CD4-positive, alpha-beta memory T cell (primary cell): Measurements from ENCODE around the gene MRPL54. TPM values are rescaled to one million over a fixed set of nuclear protein-coding genes. Genes with fewer than 3 reads are reported as not detected.

Source experiments
- CTCF ChIA-PET: fragments of 350-600 bp; sonication (Branson Sonifier 250); formaldehyde crosslinking; loops from one replicate; lab custom pipeline; 2021; ENCODE audit warnings: inconsistent platforms; ENCODE audit not compliant: partially characterized antibody; lab: Charles Lee
- POLR2A ChIA-PET: fragments of 350-600 bp; sonication (Branson Sonifier 250); formaldehyde crosslinking; loops from one replicate; lab custom pipeline; 2021; ENCODE audit not compliant: partially characterized antibody; lab: Charles Lee
- DNase-seq, 5 donors: peaks; one replicate each; pipeline versions ENCODE4 v3.0.0 to v3.0.0-alpha.2; 2020 to 2022; ENCODE audit warnings: mixed read lengths in 1 of 5
- H3K27ac ChIP-seq: one replicate; pipeline ENCODE4 v1.7.0; 2013; ENCODE audit warnings: low read depth, low read length
- H3K27me3 ChIP-seq: 2 replicates; pipeline ENCODE4 v1.7.0; 2013; ENCODE audit warnings: mild to moderate bottlenecking, low read length, moderate library complexity; ENCODE audit not compliant: insufficient read depth
- H3K36me3 ChIP-seq: 2 replicates; pipeline ENCODE4 v1.7.0; 2013; ENCODE audit warnings: mild to moderate bottlenecking, low read length, moderate library complexity; ENCODE audit not compliant: insufficient read depth
- H3K4me1 ChIP-seq: 2 replicates; pipeline ENCODE4 v1.7.0; 2013; ENCODE audit warnings: mild to moderate bottlenecking, low read length, moderate library complexity; ENCODE audit not compliant: insufficient read depth
- H3K4me3 ChIP-seq, 2 donors: one replicate each; pipeline ENCODE4 v1.7.0; 2013; ENCODE audit warnings: low read length in 2 of 2, mild to moderate bottlenecking in 1 of 2
- H3K9me3 ChIP-seq, 2 donors: one replicate each; pipeline ENCODE4 v1.7.0; 2013; ENCODE audit warnings: low read length in 2 of 2, control low read depth in 1 of 2; ENCODE audit not compliant: control insufficient read depth in 1 of 2
- H3K27ac Mint-ChIP-seq, 7 donors: one replicate each; pipeline ENCODE4 v1.8.0; 2020 to 2021; ENCODE audit warnings: mixed read lengths in 7 of 7, mild to moderate bottlenecking in 6 of 7, inconsistent platforms in 3 of 7, moderate library complexity in 3 of 7
- H3K27me3 Mint-ChIP-seq, 2 donors: one replicate each; pipeline ENCODE4 v1.8.0; 2020 to 2021; ENCODE audit warnings: mixed read lengths in 2 of 2
- H3K36me3 Mint-ChIP-seq, 2 donors: one replicate each; pipeline ENCODE4 v1.8.0; 2020 to 2021; ENCODE audit warnings: mixed read lengths in 2 of 2, inconsistent platforms in 1 of 2, mild to moderate bottlenecking in 1 of 2
- H3K4me1 Mint-ChIP-seq, 4 donors: one replicate each; pipeline ENCODE4 v1.8.0; 2020 to 2021; ENCODE audit warnings: mixed read lengths in 4 of 4, mild to moderate bottlenecking in 1 of 4
- H3K4me3 Mint-ChIP-seq, 8 donors: one replicate each; pipeline ENCODE4 v1.8.0; 2020 to 2021; ENCODE audit warnings: mixed read lengths in 8 of 8, mild to moderate bottlenecking in 7 of 8, moderate library complexity in 6 of 8, inconsistent platforms in 3 of 8
- H3K9me3 Mint-ChIP-seq, 8 donors: one replicate each; pipeline ENCODE4 v1.8.0; 2020 to 2021; ENCODE audit warnings: mixed read lengths in 8 of 8, mild to moderate bottlenecking in 5 of 8, inconsistent platforms in 3 of 8, moderate library complexity in 1 of 8
- intact Hi-C: fragments of 100-400 bp; cut with micrococcal nuclease; formaldehyde crosslinking; loops from one replicate; pipeline ENCODE4 v1.15.1; 2023
- polyA plus RNA-seq, 2 donors: library from polyadenylated mRNA; unstranded; fragments of 300-500 nt; fragmentation: Illumina TruSeq; gene quantifications; one replicate each; pipeline ENCODE4 v1.2.3, GENCODE V29; 2021
- total RNA-seq, 2 experiments: library from RNA; stranded (reverse); gene quantifications; one replicate each; pipeline ENCODE4 v1.2.3, GENCODE V29; 2021

Gene MRPL54
- total and polyA plus RNA-seq, 4 experiments from 2014 or later = 36.7 to 107 (median 70.2) TPM

DNA sequence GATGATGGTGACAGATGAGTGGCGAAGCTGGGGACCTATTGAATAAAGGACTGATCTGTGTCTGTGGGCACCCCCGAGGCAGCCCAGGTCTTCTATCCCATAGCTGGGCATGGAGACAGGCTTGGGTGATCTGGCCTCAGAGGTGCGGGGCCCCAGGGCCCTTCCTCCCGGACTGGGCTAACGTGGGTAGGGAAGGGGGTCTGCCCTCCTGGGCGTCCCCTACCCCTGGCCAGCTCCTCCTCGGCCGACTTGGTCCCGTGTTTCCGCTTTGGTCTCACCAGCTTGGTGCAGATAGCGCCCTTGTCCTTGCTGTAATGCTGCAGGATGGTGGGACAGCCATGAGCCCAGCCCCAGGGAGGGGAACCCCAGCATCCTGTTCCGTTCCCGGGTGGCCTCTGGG, 20.4 kb downstream of the MRPL54 start:
- H3K36me3 ChIP-seq = no peaks in the 10 kb centered on the region
- H3K4me3 ChIP-seq = no peak overlapping the region
- H3K27me3 ChIP-seq = no peaks in the 10 kb centered on the region
- ChIA-PET POLR2A (no interaction called here), CTCF (interaction anchor here (1.4 to 1.9 kb wide), 2 partner anchors 20 to 39 kb away, joined by 5 read pairs; partner anchors contain the start of gene MRPL54)
- no peak overlapping the region for H3K27ac ChIP-seq
- H3K9me3 Mint-ChIP-seq = peaks cover 2 to 27% (median 19%) of the 10 kb centered on the region in 8 donors
- H3K27ac Mint-ChIP-seq = peak overlapping the region in 1 of 7 donors; percentile 68
- intact Hi-C loops = no loop called here
- H3K4me3 Mint-ChIP-seq = no peak overlapping the region
- peaks cover 14 to 20% of the 10 kb centered on the region in 2 donors for H3K36me3 Mint-ChIP-seq
- peaks cover 6% of the 10 kb centered on the region for H3K4me1 ChIP-seq
- peaks cover 0 to 17% of the 10 kb centered on the region in 2 donors for H3K9me3 ChIP-seq
- peaks cover 3 to 15% (median 12%) of the 10 kb centered on the region in 4 donors for H3K4me1 Mint-ChIP-seq
- H3K27me3 Mint-ChIP-seq = no peaks in the 10 kb centered on the region
- no peak for DNase-seq

DNA sequence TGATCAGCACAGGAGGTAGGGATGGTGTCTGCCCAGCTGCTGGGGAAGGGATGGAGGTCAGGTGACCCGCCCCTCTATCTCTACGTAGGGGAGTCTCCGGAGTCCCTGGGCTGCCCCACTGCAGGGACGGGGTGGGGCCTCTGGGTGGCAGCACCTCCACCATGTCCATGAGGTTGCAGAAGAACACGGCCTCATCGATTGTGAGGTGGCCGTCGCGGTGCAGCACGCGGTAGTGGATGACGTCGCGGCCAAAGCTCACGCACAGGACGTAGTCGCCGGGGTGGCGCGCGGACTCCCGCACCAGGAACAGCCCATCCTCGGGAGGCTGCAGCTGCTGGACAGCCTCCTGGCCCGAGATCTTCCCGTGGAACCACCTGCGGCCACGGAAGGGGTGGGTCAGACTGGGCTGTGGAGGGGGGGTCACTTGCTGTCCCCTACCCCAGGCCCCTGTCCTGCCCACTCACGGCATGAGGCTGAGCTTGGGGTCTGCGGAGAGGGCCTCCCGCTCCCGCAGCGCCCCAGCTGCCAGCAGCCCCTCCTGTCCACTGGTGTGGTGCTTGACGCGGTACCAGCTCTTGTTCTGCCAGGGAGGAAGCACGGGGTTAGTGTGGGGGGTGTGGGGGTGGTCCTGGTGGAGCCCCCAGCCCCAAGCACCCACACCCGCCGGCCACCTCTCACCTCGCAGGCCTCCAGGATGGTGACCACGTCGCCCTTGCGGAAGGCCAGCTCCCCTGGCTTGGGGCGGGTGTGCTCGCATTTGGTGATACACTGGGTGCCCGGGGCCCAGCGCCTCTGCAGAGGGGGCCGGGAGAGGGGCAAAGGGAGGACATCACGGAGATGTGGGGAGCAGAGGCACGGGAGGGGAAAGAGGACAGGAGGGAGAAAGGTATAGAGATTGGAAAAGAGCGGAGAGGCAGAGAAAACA, 21.4 kb downstream of the MRPL54 start:
- H3K4me1 Mint-ChIP-seq = peaks cover 4 to 17% (median 13%) of the 10 kb centered on the region in 4 donors
- peaks cover 6% of the 10 kb centered on the region for H3K4me1 ChIP-seq
- intact Hi-C loops = no loop called here
- H3K27ac ChIP-seq = no peak overlapping the region
- H3K9me3 Mint-ChIP-seq = peaks cover 2 to 27% (median 19%) of the 10 kb centered on the region in 8 donors
- peak overlapping the region in 6 of 8 donors; percentile 41 to 85 (median 82) for H3K4me3 Mint-ChIP-seq
- peak in 3 of 5 donors; percentile 36 to 40 (median 39) for DNase-seq
- CTCF ChIA-PET = interaction anchor here (0.7 to 1.9 kb wide), 3 partner anchors 21 to 38 kb away, joined by 3 to 5 read pairs (median 5); partner anchors contain the start of gene MRPL54
- no peaks in the 10 kb centered on the region for H3K27me3 Mint-ChIP-seq
- peaks cover 0 to 17% of the 10 kb centered on the region in 2 donors for H3K9me3 ChIP-seq
- no peaks in the 10 kb centered on the region for H3K27me3 ChIP-seq
- no peaks in the 10 kb centered on the region for H3K36me3 ChIP-seq
- H3K4me3 ChIP-seq = no peak overlapping the region
- POLR2A ChIA-PET = interaction anchor here (0.9 to 2.1 kb wide), 2 partner anchors 21 to 38 kb away, joined by 4 to 8 read pairs; partner anchors contain the start of gene MRPL54
- peaks cover 14 to 20% of the 10 kb centered on the region in 2 donors for H3K36me3 Mint-ChIP-seq
- H3K27ac Mint-ChIP-seq = peak overlapping the region in 5 of 7 donors; percentile 6 to 79 (median 42)

DNA sequence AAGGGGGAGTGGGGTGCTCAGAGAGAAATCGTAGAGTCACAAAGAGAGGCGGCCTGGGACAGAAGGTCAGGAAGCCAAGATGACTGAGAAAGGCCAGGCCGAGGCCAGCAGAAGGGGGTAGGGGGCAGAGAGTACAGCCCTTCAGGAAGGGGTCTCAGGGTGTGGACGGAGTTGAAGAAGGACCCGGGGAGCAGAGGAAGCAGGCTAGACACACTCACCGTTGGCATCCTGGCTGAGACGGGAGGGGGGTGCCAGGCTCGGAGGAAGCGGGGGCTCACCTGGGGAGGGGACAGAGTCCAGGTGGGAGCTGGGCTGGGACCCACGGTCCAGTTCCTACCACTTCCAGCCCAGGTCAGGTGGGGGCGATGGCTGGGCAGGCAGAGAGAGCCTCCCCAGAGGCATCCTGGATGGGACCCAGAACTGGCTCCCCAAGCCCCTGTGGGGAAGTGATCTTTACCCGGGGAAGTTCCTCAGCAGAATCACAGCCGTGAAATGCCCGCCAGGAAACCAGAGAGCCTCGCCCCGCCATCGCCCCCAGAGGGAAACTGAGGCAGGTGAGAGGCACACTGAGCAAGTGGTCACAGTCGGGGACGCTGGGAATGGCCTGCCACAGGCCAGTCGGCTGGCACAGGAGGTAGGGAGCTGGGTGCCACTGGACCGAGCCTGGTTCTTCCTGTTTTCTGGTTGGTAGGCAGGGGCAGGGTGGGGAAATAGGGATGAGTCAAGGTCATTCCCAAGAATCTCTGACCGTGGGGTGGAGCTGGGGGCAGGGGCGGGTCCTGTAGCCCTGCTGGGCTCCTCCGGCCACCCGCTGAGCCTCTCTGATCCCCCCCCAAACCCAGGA, 22.3 kb downstream of the MRPL54 start:
- CTCF ChIA-PET = no interaction called here

DNA sequence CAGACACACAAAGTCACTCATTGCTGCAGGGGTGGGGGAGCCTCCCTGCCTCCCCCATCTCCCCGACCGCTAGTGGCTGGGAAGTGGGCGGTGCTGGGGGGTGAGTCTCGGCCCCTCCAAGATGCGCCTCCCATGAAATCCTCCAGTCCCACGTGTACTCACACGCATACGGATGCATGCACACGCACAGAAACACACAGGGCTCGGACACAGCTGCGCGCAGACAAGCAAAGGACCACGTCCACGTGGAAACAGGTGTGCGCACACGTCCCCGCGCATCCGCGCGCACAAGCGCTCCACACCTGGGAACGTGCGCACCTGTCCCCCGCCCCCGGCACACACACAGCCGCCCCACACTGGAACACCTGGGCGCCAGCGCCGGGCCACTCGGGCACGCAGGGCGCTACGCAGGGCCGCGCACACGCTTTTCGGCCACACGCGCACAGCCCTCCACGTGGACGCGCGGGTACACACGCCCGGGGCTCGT, 23.0 kb downstream of the MRPL54 start:
- peaks cover 6% of the 10 kb centered on the region for H3K4me1 ChIP-seq
- peak overlapping the region; percentile 31 for H3K27ac ChIP-seq
- Mint-ChIP-seq H3K27ac (peak overlapping the region in 3 of 7 donors; percentile 52 to 88 (median 59)), H3K4me3 (peak overlapping the region; percentile 82 to 85 (median 83)), H3K9me3 (peaks cover 2 to 23% (median 19%) of the 10 kb centered on the region in 8 donors), H3K27me3 (no peaks in the 10 kb centered on the region), H3K4me1 (peaks cover 7 to 19% (median 16%) of the 10 kb centered on the region in 4 donors), H3K36me3 (peaks cover 14 to 20% of the 10 kb centered on the region in 2 donors)
- peak in 3 of 5 donors; percentile 15 to 30 (median 24) for DNase-seq
- H3K27me3 ChIP-seq = no peaks in the 10 kb centered on the region
- ChIA-PET POLR2A (interaction anchor here (1.4 to 2.1 kb wide), 2 partner anchors 23 to 36 kb away, joined by 4 to 8 read pairs; partner anchors contain the start of gene MRPL54), CTCF (no interaction called here)
- intact Hi-C loops = loop anchor here (1.0 kb wide), 1 partner anchor 37 kb away; no protein-coding TSS in a partner anchor
- peaks cover 0 to 17% of the 10 kb centered on the region in 2 donors for H3K9me3 ChIP-seq
- peak overlapping the region; percentile 23 to 36 for H3K4me3 ChIP-seq
- no peaks in the 10 kb centered on the region for H3K36me3 ChIP-seq

More for the DNA sequence above, 22.3 kb downstream of the MRPL54 start:
- H3K9me3 Mint-ChIP-seq = peaks cover 2 to 26% (median 19%) of the 10 kb centered on the region in 8 donors
- H3K27me3 Mint-ChIP-seq = no peaks in the 10 kb centered on the region
- Histone ChIP-seq H3K36me3 (no peaks in the 10 kb centered on the region), H3K9me3 (peaks cover 0 to 17% of the 10 kb centered on the region in 2 donors), H3K27ac (no peak overlapping the region), H3K4me1 (peaks cover 6% of the 10 kb centered on the region), H3K4me3 (peak overlapping the region in 1 of 2 donors; percentile 23), H3K27me3 (no peaks in the 10 kb centered on the region)
- peaks cover 14 to 20% of the 10 kb centered on the region in 2 donors for H3K36me3 Mint-ChIP-seq
- peak overlapping the region; percentile 82 to 85 (median 83) for H3K4me3 Mint-ChIP-seq
- POLR2A ChIA-PET = interaction anchor here (1.4 to 2.1 kb wide), 2 partner anchors 22 to 37 kb away, joined by 4 to 8 read pairs; partner anchors contain the start of gene MRPL54
- peak overlapping the region in 5 of 7 donors; percentile 31 to 75 (median 52) for H3K27ac Mint-ChIP-seq
- DNase-seq = no peak
- H3K4me1 Mint-ChIP-seq = peaks cover 6 to 19% (median 16%) of the 10 kb centered on the region in 4 donors
- intact Hi-C loops = loop anchor here (1.0 kb wide), 1 partner anchor 37 kb away; no protein-coding TSS in a partner anchor

DNA sequence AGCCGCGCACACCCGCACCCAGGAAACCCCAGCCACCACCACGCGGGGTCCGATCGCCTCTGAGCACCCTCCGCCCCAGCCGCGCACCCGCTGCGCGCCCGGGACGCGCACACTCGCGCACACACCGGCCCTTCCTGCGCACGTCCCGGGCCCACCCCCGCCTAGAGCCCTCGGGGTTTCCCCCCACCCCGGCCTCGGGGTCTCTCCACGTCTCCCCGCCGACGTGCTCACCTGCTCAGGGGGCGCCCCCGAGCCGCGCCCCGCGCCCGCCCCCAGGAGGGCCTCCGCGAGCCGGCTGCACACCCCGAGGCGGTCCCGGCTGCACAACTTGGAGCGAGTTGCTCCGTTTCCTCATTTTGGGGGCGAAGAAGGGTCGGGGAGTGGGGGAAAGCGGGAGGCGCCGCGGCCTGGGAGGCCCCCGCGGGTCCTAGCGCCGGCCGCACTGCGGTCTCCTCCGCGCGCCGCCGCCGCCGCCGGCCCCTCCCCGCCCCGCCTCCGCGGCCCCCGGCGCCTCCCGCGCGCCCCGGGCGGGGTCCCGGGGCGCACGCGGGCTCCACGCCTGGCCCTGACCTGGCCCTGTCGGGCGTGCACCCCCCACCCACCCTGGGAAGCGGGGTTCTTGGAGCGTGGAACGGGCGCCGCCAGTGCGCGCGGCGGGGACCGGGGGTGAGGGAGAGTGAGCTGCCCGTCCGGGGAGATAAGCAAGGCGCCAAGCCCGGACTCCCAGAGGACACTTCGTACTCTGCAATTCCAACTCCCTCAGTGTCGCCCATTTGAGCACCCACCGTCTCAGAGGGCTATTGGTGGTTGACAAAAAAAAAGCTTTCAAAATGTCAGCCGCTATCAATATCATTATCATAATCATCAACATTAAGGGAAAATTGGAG, 23.7 kb downstream of the MRPL54 start, which contains the start of gene MATK:
Gene MATK, minus strand, starts transcription at position 444 of the 887 bp plus-strand sequence. CDS start 1,246 bp downstream, outside the sequence.
- Mint-ChIP-seq H3K4me1 (peaks cover 8 to 18% (median 12%) of the 10 kb centered on the region in 4 donors), H3K36me3 (peaks cover 12 to 16% of the 10 kb centered on the region in 2 donors), H3K27me3 (no peaks in the 10 kb centered on the region), H3K27ac (peak within 1 kb of the TSS in 4 of 7 donors; percentile 54 to 88 (median 60)), H3K9me3 (peaks cover 2 to 19% (median 16%) of the 10 kb centered on the region in 8 donors), H3K4me3 (peak within 1 kb of the TSS; percentile 82 to 85 (median 83))
- H3K4me3 ChIP-seq = peak within 1 kb of the TSS; percentile 23 to 36
- CTCF ChIA-PET = no interaction called here
- no peaks in the 10 kb centered on the region for H3K36me3 ChIP-seq
- intact Hi-C loops = loop anchor here (1.0 kb wide), 1 partner anchor 36 kb away; no protein-coding TSS in a partner anchor
- H3K4me1 ChIP-seq = peaks cover 6% of the 10 kb centered on the region
- DNase-seq = peak in 1 of 5 donors; percentile 32
- POLR2A ChIA-PET = interaction anchor here (1.0 to 2.1 kb wide), 4 partner anchors 12 to 36 kb away, joined by 3 to 8 read pairs (median 4); partner anchors contain the start of gene MRPL54
- H3K27ac ChIP-seq = peak within 1 kb of the TSS; percentile 31
- H3K9me3 ChIP-seq = peaks cover 0 to 12% of the 10 kb centered on the region in 2 donors
- no peaks in the 10 kb centered on the region for H3K27me3 ChIP-seq
